H1 (cell line): ENCODE results near the gene RAD51B. TPM values are rescaled to one million over a fixed set of nuclear protein-coding genes. Genes with fewer than 3 reads are reported as not detected.

ENCODE experiments used
- CTCF ChIA-PET: fragments of 300-600 bp; sonication (Branson Sonifier 250); formaldehyde crosslinking; loops from one replicate; lab custom pipeline; 2021; ENCODE audit not compliant: partially characterized antibody; lab: Charles Lee
- POLR2A ChIA-PET: fragments of 300-600 bp; sonication (Branson Sonifier 250); formaldehyde crosslinking; loops from one replicate; lab custom pipeline; 2021; ENCODE audit warnings: inconsistent platforms; ENCODE audit not compliant: partially characterized antibody; lab: Charles Lee
- DNase-seq, 2 experiments: peaks; one replicate each; pipeline versions ENCODE4 v3.0.0 to v3.0.0-alpha.2; 2010 to 2022; ENCODE audit warnings: low spot score in 2 of 2, low read depth in 1 of 2, mixed read lengths in 1 of 2
- FAIRE-seq: peaks from 2 replicates; lab custom pipeline; 2011; peaks lifted over from hg19 to GRCh38; lab: Jason Lieb, UNC
- H2AFZ ChIP-seq: 2 replicates; pipeline ENCODE4 v1.8.1; 2012; ENCODE audit warnings: low read length, inconsistent platforms
- H2AK5ac ChIP-seq: 2 replicates; pipeline ENCODE4 v1.6.1; 2013; ENCODE audit warnings: low read depth, low read length
- H2BK120ac ChIP-seq: replicated peaks from 2 replicates; pipeline ENCODE3; 2013; ENCODE audit warnings: low read depth, low read length, inconsistent platforms
- H2BK12ac ChIP-seq: 2 replicates; pipeline ENCODE4 v1.6.1; 2013; ENCODE audit warnings: low read depth, low read length
- H2BK15ac ChIP-seq: 2 replicates; pipeline ENCODE4 v1.6.1; 2013; ENCODE audit warnings: low read length
- H2BK20ac ChIP-seq: 2 replicates; pipeline ENCODE4 v1.6.1; 2013; ENCODE audit warnings: low read length
- H2BK5ac ChIP-seq: 2 replicates; pipeline ENCODE4 v1.6.1; 2013; ENCODE audit warnings: low read depth, low read length
- H3K14ac ChIP-seq: 2 replicates; pipeline ENCODE4 v1.6.1; 2013; ENCODE audit warnings: inconsistent platforms; ENCODE audit not compliant: insufficient read length
- H3K18ac ChIP-seq: 2 replicates; pipeline ENCODE4 v1.6.1; 2013; ENCODE audit warnings: low read length; ENCODE audit errors: extremely low read depth
- H3K23ac ChIP-seq: 2 replicates; pipeline ENCODE4 v1.6.1; 2013; ENCODE audit warnings: inconsistent platforms; ENCODE audit not compliant: insufficient read length
- H3K23me2 ChIP-seq: 2 replicates; pipeline ENCODE4 v1.6.1; 2013; ENCODE audit warnings: low read depth, low read length
- H3K27ac ChIP-seq: 2 replicates; pipeline ENCODE4 v1.6.1; 2011; ENCODE audit warnings: low read depth, low read length, inconsistent platforms
- H3K27me3 ChIP-seq, 4 experiments: replicated peaks in 1 of 4; 1 replicate in 1 of 4; 2 replicates in 3 of 4; pipeline versions ENCODE4 v1.6.1 to v1.8.1; 2011 to 2013; ENCODE audit warnings: low read length in 3 of 4, mild to moderate bottlenecking in 3 of 4, inconsistent platforms in 2 of 4, mixed read lengths in 2 of 4, moderate library complexity in 1 of 4; ENCODE audit not compliant: control insufficient read depth in 3 of 4, insufficient read depth in 3 of 4; ENCODE audit errors: extremely low read depth in 1 of 4
- H3K36me3 ChIP-seq, 4 experiments: 2 replicates each; pipeline versions ENCODE4 v1.6.1 to v1.8.1; 2011 to 2013; ENCODE audit warnings: mild to moderate bottlenecking in 4 of 4, low read length in 3 of 4, moderate library complexity in 2 of 4, control low read depth in 1 of 4, inconsistent platforms in 1 of 4; ENCODE audit not compliant: insufficient read depth in 4 of 4, control insufficient read depth in 2 of 4
- H3K4ac ChIP-seq: replicated peaks from 2 replicates; pipeline ENCODE3; 2013; ENCODE audit warnings: low read length, low read depth, mixed read lengths, inconsistent platforms; ENCODE audit not compliant: insufficient read length
- H3K4me1 ChIP-seq, 4 experiments: replicated peaks in 1 of 4; 1 replicate in 1 of 4; 2 replicates in 3 of 4; pipeline versions ENCODE4 v1.6.1 to v1.8.1; 2011 to 2013; ENCODE audit warnings: low read length in 3 of 4, inconsistent platforms in 2 of 4, mixed read lengths in 1 of 4; ENCODE audit not compliant: insufficient read depth in 4 of 4, control insufficient read depth in 3 of 4
- H3K4me2 ChIP-seq, 2 experiments: 2 replicates each; pipeline versions ENCODE4 v1.6.1 to v1.8.1; 2011 to 2013; ENCODE audit warnings: low read depth in 2 of 2, low read length in 2 of 2, control low read depth in 1 of 2, inconsistent platforms in 1 of 2, mild to moderate bottlenecking in 1 of 2; ENCODE audit not compliant: insufficient read depth in 1 of 2
- H3K4me3 ChIP-seq, 4 experiments: fragments of 200-600, 300-600 bp in 1 of 4; sonication (generic), shearing (Covaris generic), sonication (Bioruptor Twin) in 1 of 4; 2 replicates each; pipeline versions ENCODE4 v1.5.1 to v1.8.1; 2011 to 2016; ENCODE audit warnings: low read length in 4 of 4, low read depth in 3 of 4, control low read depth in 2 of 4, inconsistent platforms in 2 of 4, mild to moderate bottlenecking in 2 of 4, mixed read lengths in 1 of 4, moderate library complexity in 1 of 4; ENCODE audit not compliant: insufficient read depth in 2 of 4; ENCODE audit errors: extremely low read depth in 1 of 4
- H3K56ac ChIP-seq: replicated peaks from 2 replicates; pipeline ENCODE3; 2013; ENCODE audit warnings: low read depth, mild to moderate bottlenecking, mixed read lengths, low read length, inconsistent platforms; ENCODE audit not compliant: insufficient read length
- H3K79me1 ChIP-seq: 2 replicates; pipeline ENCODE4 v1.6.1; 2013; ENCODE audit warnings: low read depth, low read length, control low read depth
- H3K79me2 ChIP-seq, 2 experiments: 2 replicates each; pipeline versions ENCODE4 v1.6.1 to v1.8.1; 2012 to 2013; ENCODE audit warnings: low read length in 2 of 2, mild to moderate bottlenecking in 2 of 2, inconsistent platforms in 1 of 2; ENCODE audit not compliant: insufficient read depth in 2 of 2, control insufficient read depth in 1 of 2
- H3K9ac ChIP-seq, 4 experiments: replicated peaks in 1 of 4; 1 replicate in 1 of 4; 2 replicates in 3 of 4; pipeline versions ENCODE4 v1.6.1 to v1.8.1; 2011 to 2013; ENCODE audit warnings: low read depth in 3 of 4, low read length in 3 of 4, control low read depth in 2 of 4, mild to moderate bottlenecking in 2 of 4, moderate library complexity in 2 of 4, inconsistent platforms in 1 of 4; ENCODE audit errors: extremely low read depth in 1 of 4
- H3K9me3 ChIP-seq, 2 experiments: 2 replicates each; pipeline versions ENCODE4 v1.6.1 to v1.8.1; 2012 to 2013; ENCODE audit warnings: mild to moderate bottlenecking in 2 of 2, moderate library complexity in 2 of 2, control low read depth in 1 of 2, inconsistent platforms in 1 of 2, low read depth in 1 of 2, low read length in 1 of 2, mixed read lengths in 1 of 2; ENCODE audit not compliant: insufficient read depth in 2 of 2
- H4K20me1 ChIP-seq, 2 experiments: replicated peaks in 1 of 2; 2 replicates each; pipeline versions ENCODE3 to v1.8.1; 2011 to 2013; ENCODE audit warnings: inconsistent platforms in 2 of 2, low read length in 2 of 2, mild to moderate bottlenecking in 1 of 2; ENCODE audit not compliant: insufficient read depth in 2 of 2, control insufficient read depth in 1 of 2
- H4K5ac ChIP-seq: 2 replicates; pipeline ENCODE4 v1.6.1; 2013; ENCODE audit warnings: low read length, low read depth, mixed read lengths, inconsistent platforms; ENCODE audit not compliant: insufficient read length
- H4K8ac ChIP-seq: 2 replicates; pipeline ENCODE4 v1.8.0; 2013; ENCODE audit warnings: mild to moderate bottlenecking, moderate library complexity, low read length, inconsistent platforms; ENCODE audit not compliant: insufficient read depth; ENCODE audit errors: extremely low read depth
- H4K91ac ChIP-seq: replicated peaks from 2 replicates; pipeline ENCODE3; 2013; ENCODE audit warnings: low read length, mixed read lengths, inconsistent platforms; ENCODE audit not compliant: insufficient read length
- EP300 ChIP-seq, 2 experiments: IDR thresholded peaks; 1 replicate in 1 of 2; 2 replicates in 1 of 2; pipeline ENCODE4 v1.6.1; 2011 to 2012; ENCODE audit warnings: low read depth in 2 of 2, low read length in 2 of 2, mild to moderate bottlenecking in 2 of 2, borderline replicate concordance in 1 of 2, inconsistent platforms in 1 of 2, moderate library complexity in 1 of 2
- MAFK ChIP-seq: IDR thresholded peaks from 2 replicates; pipeline ENCODE4 v1.6.1; 2012; ENCODE audit warnings: low read depth, mild to moderate bottlenecking, improper control_type of control experiment, low read length
- SP4 ChIP-seq: IDR thresholded peaks from 2 replicates; pipeline ENCODE4 v1.6.1; 2012; ENCODE audit warnings: low read length, inconsistent platforms
- TEAD4 ChIP-seq: IDR thresholded peaks from 2 replicates; pipeline ENCODE4 v1.6.1; 2012; ENCODE audit warnings: low read depth, low read length, inconsistent platforms, mixed read lengths
- WGBS, 2 experiments: shearing (Covaris generic) in 1 of 2; methylation state at CpG; one replicate each; pipeline versions ENCODE4 v1.1.6 to v1.1.7; 2013 to 2015; ENCODE audit warnings: low lambda C conversion rate in 2 of 2, mixed read lengths in 2 of 2, inconsistent platforms in 1 of 2, low coverage in 1 of 2, missing lambda C conversion rate in 1 of 2; ENCODE audit not compliant: insufficient replicate concordance in 2 of 2, insufficient coverage in 1 of 2, insufficient read length in 1 of 2; ENCODE audit errors: extremely low coverage in 1 of 2, missing lambda C conversion rate in 1 of 2; 5-methylcytosine and 5-hydroxymethylcytosine counted together
- polyA plus RNA-seq, 7 experiments: library from polyadenylated mRNA; depleted of rRNA in 3 of 7; stranded (reverse) in 5 of 7; unstranded in 2 of 7; fragments of >200 nt in 5 of 7; fragments of 200-250 nt in 2 of 7; gene quantifications; 1 replicate in 5 of 7; 2 replicates in 1 of 7; 4 replicates in 1 of 7; pipeline versions ENCODE4 v1.2.1 to v1.2.3, GENCODE V29; 2011 to 2013; ENCODE audit warnings: missing spikeins in 2 of 7, mixed read lengths in 2 of 7
- total RNA-seq: library from RNA; stranded (reverse); fragmentation: NEBNext Ultra II Directional; extraction: Animal tissue kit (Norgen Biotek cat#: 25700); gene quantifications from 2 replicates; pipeline ENCODE4 v1.2.1, GENCODE V29; 2021

The RAD51B gene
- total and polyA plus RNA-seq, 2 of the 8 experiments (the other 6 are each of a cell fraction or from before 2014, with no cell fraction given) = 3.9 to 14.9 TPM

DNA sequence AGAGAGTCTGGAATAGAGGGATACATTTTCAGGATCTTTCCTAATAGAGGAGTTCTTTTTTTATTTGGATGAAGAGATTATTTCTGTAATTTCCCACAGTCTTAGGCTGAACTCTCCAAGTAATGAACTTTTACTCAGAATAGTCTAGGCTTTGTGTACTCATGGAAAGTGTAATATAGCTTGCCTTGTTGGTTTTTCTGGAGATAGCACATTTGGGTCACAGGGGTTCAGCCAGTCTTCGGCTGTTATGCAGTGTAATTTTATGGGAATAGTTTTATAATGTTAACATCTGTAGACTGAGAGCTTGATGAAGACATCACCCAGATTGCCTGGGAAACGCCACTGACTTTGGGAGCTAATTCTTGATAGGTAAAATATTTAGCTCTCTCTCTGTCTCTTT, 450.8 kb downstream of the RAD51B start:
- 92% methylated on average over 2 of the region's 2 CpGs; no CpG with 5 or more reads in 1 of the 2 experiments for WGBS, 2 experiments
- POLR2A ChIA-PET = interaction anchor here (0.7 to 1.0 kb wide), 2 partner anchors 320 to 523 kb away, joined by 3 read pairs; partner anchors contain the start of gene ZFP36L1
- no peak for FAIRE-seq

More for the DNA sequence above, 450.8 kb downstream of the RAD51B start:
- H2AFZ ChIP-seq = no peak overlapping the region
- H3K14ac ChIP-seq = no peak overlapping the region
- H2BK15ac ChIP-seq = no peak overlapping the region
- H3K79me2 ChIP-seq = no peaks in the 10 kb centered on the region
- H3K23ac ChIP-seq = no peak overlapping the region
- no peak overlapping the region for H2BK5ac ChIP-seq
- H3K36me3 ChIP-seq = no peaks in the 10 kb centered on the region; a peak in 1 of 8 replicates
- H2BK20ac ChIP-seq = no peak overlapping the region
- no peaks in the 10 kb centered on the region for H3K23me2 ChIP-seq
- H3K4me1 ChIP-seq = no peaks in the 10 kb centered on the region; a peak in 1 of 7 replicates
- no peak overlapping the region for H4K91ac ChIP-seq
- no peak overlapping the region for H3K56ac ChIP-seq
- H4K8ac ChIP-seq = no peak overlapping the region
- CTCF ChIA-PET = interaction anchor here (0.7 to 0.8 kb wide), 2 partner anchors 279 to 327 kb away, joined by 3 read pairs; no protein-coding TSS in a partner anchor
- H2BK120ac ChIP-seq = no peak overlapping the region
- H3K27ac ChIP-seq = no peak overlapping the region
- no peak overlapping the region for H4K5ac ChIP-seq
- H3K9me3 ChIP-seq = no peaks in the 10 kb centered on the region
- no peak overlapping the region for H3K4ac ChIP-seq
- no peak for TF ChIP-seq TEAD4
- no peak for TF ChIP-seq MAFK
- TF ChIP-seq SP4 = no peak
- TF ChIP-seq EP300 (IDR thresholded peaks at IDR 0.05; ENCODE audit: borderline replicate concordance in 1 of 2, low read depth in 2 of 2, low read length in 2 of 2) = no peak
- H3K18ac ChIP-seq = no peak overlapping the region
- H3K4me3 ChIP-seq = no peak overlapping the region
- no peak overlapping the region for H3K4me2 ChIP-seq
- H3K27me3 ChIP-seq = no peaks in the 10 kb centered on the region; a peak in 1 of 7 replicates
- H2AK5ac ChIP-seq = no peak overlapping the region
- no peaks in the 10 kb centered on the region for H4K20me1 ChIP-seq
- DNase-seq = no peak
- H2BK12ac ChIP-seq = no peak overlapping the region
- no peak overlapping the region for H3K9ac ChIP-seq
- no peaks in the 10 kb centered on the region for H3K79me1 ChIP-seq
